GM13976 (cell line): Measurements from ENCODE around the gene SNX33.
A peak's percentile ranks its signal among the peaks of the same experiment; 100 is the strongest.

Experiments used
- DNase-seq: peaks from one replicate; pipeline ENCODE4 v3.0.0; 2012; ENCODE audit warnings: low spot score
- CTCF ChIP-seq: IDR thresholded peaks from 2 replicates; pipeline ENCODE4 v1.5.1; 2012; ENCODE audit warnings: borderline replicate concordance, mild to moderate bottlenecking; ENCODE audit not compliant: insufficient read depth; ENCODE audit errors: extremely low read depth, missing control alignments, control extremely low read depth
- in situ Hi-C: fragments of 300-500 bp; cut with MboI; formaldehyde crosslinking; loops from one replicate; pipeline ENCODE4 v1.12.0; 2022; ENCODE audit warnings: low sequenced_read_pairs, mixed read lengths, inconsistent platforms; ENCODE audit not compliant: unreplicated experiment

SNX33 gene

GRCh38 chr15:75647370-75648155 lies at the start of gene SNX33:
Gene SNX33, plus strand, starts transcription at chr15:75647912. Its CDS starts 1,191 bp downstream, at chr15:75649103.
- peak; percentile 61 for TF ChIP-seq CTCF
- in situ Hi-C loops: loop anchor here (25.0 kb wide), 1 partner anchor 285 kb away; the partner anchor contains the start of gene MAN2C1
- peak; percentile 84 for DNase-seq

GRCh38 chr15:75598361-75598760 lies 49.4 kb upstream of the SNX33 start:
- in situ Hi-C loops: no loop called here
- no peak for TF ChIP-seq CTCF
- no peak for DNase-seq

GRCh38 chr15:75599401-75599800 lies 48.3 kb upstream of the SNX33 start:
- DNase-seq: no peak
- TF ChIP-seq CTCF: no peak
- in situ Hi-C loops: no loop called here

- in situ Hi-C loops: no loop called here
- no peak for TF ChIP-seq CTCF
- DNase-seq: no peak
Measured at GRCh38 chr15:75606026-75606425, 41.7 kb upstream of the SNX33 start.

- in situ Hi-C loops: no loop called here
- DNase-seq: no peak
- TF ChIP-seq CTCF: no peak
Measured at GRCh38 chr15:75606711-75607699, 40.7 kb upstream of the SNX33 start.

GRCh38 chr15:75616766-75617165 lies 30.9 kb upstream of the SNX33 start:
- no peak for DNase-seq
- TF ChIP-seq CTCF: no peak
- in situ Hi-C loops: no loop called here
